Heart left ventricle (tissue), 16 donors: Measurements from ENCODE around the gene PCSK1N. TPM values are rescaled to one million over a fixed set of nuclear protein-coding genes. Genes with fewer than 3 reads are reported as not detected.

Experiments
- ATAC-seq, 4 donors: fragments of 200-7000 bp; cut with Tn5 transposase; one replicate each; pipeline ENCODE4 v1.9.1; 2020 to 2022; ENCODE audit warnings: moderate library complexity in 4 of 4, mild to moderate bottlenecking in 3 of 4, moderate number of reproducible peaks in 1 of 4
- DNase-seq, 5 donors: peaks; one replicate each; pipeline ENCODE4 v3.0.0-alpha.2; 2020
- H3K27ac ChIP-seq, 12 donors: fragments of 200-600 bp; sonication (generic) in 4 of 12; one replicate each; pipeline versions ENCODE4 v1.5.0 to v1.8.0; 2016 to 2022; ENCODE audit warnings: mild to moderate bottlenecking in 2 of 12
- H3K27me3 ChIP-seq, 9 donors: fragments of 200-600 bp; sonication (generic) in 2 of 9; one replicate each; pipeline versions ENCODE4 v1.5.1 to v1.8.0; 2016 to 2022; ENCODE audit warnings: mild to moderate bottlenecking in 3 of 9
- H3K36me3 ChIP-seq, 9 donors: fragments of 200-600 bp; sonication (generic) in 2 of 9; one replicate each; pipeline versions ENCODE4 v1.5.0 to v1.8.0; 2018 to 2022; ENCODE audit warnings: mild to moderate bottlenecking in 2 of 9
- H3K4me1 ChIP-seq, 12 donors: fragments of 200-600 bp; sonication (generic) in 4 of 12; one replicate each; pipeline versions ENCODE4 v1.5.0 to v1.8.0; 2016 to 2022; ENCODE audit warnings: mild to moderate bottlenecking in 3 of 12
- H3K4me3 ChIP-seq, 12 donors: fragments of 200-600 bp; sonication (generic) in 4 of 12; one replicate each; pipeline versions ENCODE4 v1.5.0 to v1.8.0; 2017 to 2022; ENCODE audit warnings: mild to moderate bottlenecking in 9 of 12, moderate library complexity in 4 of 12
- H3K9me3 ChIP-seq, 12 donors: fragments of 200-600 bp; sonication (generic) in 4 of 12; one replicate each; pipeline versions ENCODE4 v1.5.0 to v1.8.0; 2016 to 2022; ENCODE audit warnings: mild to moderate bottlenecking in 1 of 12
- CTCF ChIP-seq, 12 donors: fragments of 200-600 bp; sonication (generic) in 4 of 12; IDR thresholded peaks; one replicate each; pipeline versions ENCODE4 v1.5.0 to v1.8.0; 2018 to 2022; ENCODE audit warnings: antibody characterized with exemption in 12 of 12, mild to moderate bottlenecking in 5 of 12
- POLR2A ChIP-seq, 2 donors: fragments of 450-650 bp; IDR thresholded peaks; one replicate each; pipeline ENCODE4 v1.6.1; 2017; ENCODE audit warnings: antibody characterized with exemption in 2 of 2, mild to moderate bottlenecking in 2 of 2, moderate library complexity in 2 of 2
- WGBS, 4 donors: extraction: QIAGEN DNeasy Blood & Tissue Kit in 2 of 4; methylation state at CpG; one replicate each; pipeline versions ENCODE4 v1.1.5 to v1.1.7; 2013 to 2018; 5-methylcytosine and 5-hydroxymethylcytosine counted together
- intact Hi-C, 10 donors: fragments of 100-400 bp; cut with DNase I; formaldehyde crosslinking; loops; one replicate each; pipeline versions ENCODE4 v1.11.1 to v1.14.2; 2022
- polyA plus RNA-seq, 2 donors: library from polyadenylated mRNA; stranded (reverse); fragments of 200-250 nt; gene quantifications; one replicate each; pipeline ENCODE4 v1.2.3, GENCODE V29; 2013
- total RNA-seq, 9 donors: library from RNA; depleted of rRNA in 2 of 9; stranded (reverse); fragments of >200 nt in 2 of 9; fragmentation: NEBNext Ultra II Directional in 3 of 9; extraction: Animal tissue kit (Norgen Biotek cat#: 25700) in 3 of 9; gene quantifications; one replicate each; pipeline versions ENCODE4 v1.1.0 to v1.2.4, GENCODE V29; 2016 to 2023
- donor health status: ischemic (EF 13 %, LVEDD 7.1; RV severe dilation, severe dysfunction).
- donor health status: healthy with polysubstance abuse.
- donor health status: DM: no; HTN: yes; CAD: no.
- donor health status: DM: no; HTN: no; CAD: no.
- donor health status: ischemic (EF 25% LVEDD 6.9; RV normal size, moderate dysfunction).
- donor health status: ischemic (EF 25% LVEDD 5.7; RV mildly dilated, moderate dysfunction).
- donor health status: healthy.
- donor health status: DM: yes; HTN: yes; CAD: no.
- donor health status: ischemic (EF 35%, LVEDD 5.7; RV mildly dilated, moderate dysfunction).
- donor health status: nonischemic (EF 11% LVEDD 7.7; RV severe dilation, severe dysfunction).
- donor health status: DM: yes; HTN: yes; CAD: no.
- donor health status: PGD.
- donor health status: ischemic (EF 29% LVEDD 5.4; RV normal size, mild dysfunction).
- donor health status: nonischemic (EF 23%, LVEDD 6.1; RV moderate dilation, normal function).

Gene PCSK1N
- total and polyA plus RNA-seq, 11 donors, result 0.67 to 3.9 (median 1.1) TPM; not detected in 8

DNA sequence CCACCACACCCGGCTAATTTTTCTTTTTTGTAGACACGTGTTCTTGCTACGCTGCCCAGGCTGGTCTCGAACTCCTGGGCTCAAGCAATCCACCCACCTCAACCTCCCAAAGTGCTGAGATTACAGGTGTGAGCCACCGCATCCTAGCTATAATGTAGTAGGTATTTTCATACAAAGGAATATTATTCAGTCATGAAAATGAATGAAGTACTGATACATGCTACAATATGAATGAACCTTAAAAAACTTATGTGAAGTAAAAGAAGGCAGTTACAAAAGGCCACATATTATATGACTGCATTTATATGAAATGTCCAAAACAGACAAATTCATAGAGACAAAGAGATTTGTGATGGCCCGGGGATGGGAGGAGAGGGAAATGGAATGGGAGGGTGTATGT lies 53.7 kb downstream of the PCSK1N start:
- Histone ChIP-seq H3K27me3 (peaks cover 0 to 44% (median 0%) of the 10 kb centered on the region in 9 donors), H3K9me3 (no peaks in the 10 kb centered on the region), H3K4me1 (no peaks in the 10 kb centered on the region), H3K4me3 (no peak overlapping the region), H3K27ac (no peak overlapping the region), H3K36me3 (no peaks in the 10 kb centered on the region)
- ATAC-seq (no peak), DNase-seq (no peak)
- no peak for TF ChIP-seq POLR2A (IDR thresholded peaks at IDR 0.05)
- TF ChIP-seq CTCF (IDR thresholded peaks at IDR 0.05), result no peak
- intact Hi-C loops, result no loop called here
- WGBS, 4 donors, result 79 to 94% (median 86%) methylated on average over 6 of the region's 6 CpGs

Other genes with a start within 250 kb of the PCSK1N start
- gene WDR13, start 238.1 kb downstream of the PCSK1N start, total RNA-seq, result 100 to 1,000 TPM; 123 to 235 (median 150) TPM
- gene WDR13, start 238.1 kb downstream of the PCSK1N start, polyA plus RNA-seq, result 100 to 1,000 TPM; 209 to 281 TPM
- 10 to 100 TPM in 1 of 9 donors, 1 to 10 TPM in 8; 1.1 to 26.8 (median 3.0) TPM for gene WAS, start 151.8 kb downstream of the PCSK1N start, total RNA-seq
- 1 to 10 TPM; 1.5 to 1.8 TPM for gene WAS, start 151.8 kb downstream of the PCSK1N start, polyA plus RNA-seq
- 1 to 10 TPM; 2.4 to 6.7 (median 3.6) TPM for gene SUV39H1, start 138.9 kb downstream of the PCSK1N start, total RNA-seq
- 1 to 10 TPM; 1.9 to 4.7 TPM for gene SUV39H1, start 138.9 kb downstream of the PCSK1N start, polyA plus RNA-seq
- gene GLOD5, start 73.9 kb downstream of the PCSK1N start, total RNA-seq, result not detected
- not detected for gene GLOD5, start 73.9 kb downstream of the PCSK1N start, polyA plus RNA-seq
- under 1 TPM in 1 of 9 donors, not detected in 8; 0.16 TPM for gene GATA1, start 49.0 kb downstream of the PCSK1N start, total RNA-seq
- not detected for gene GATA1, start 49.0 kb downstream of the PCSK1N start, polyA plus RNA-seq
- gene HDAC6, start 33.5 kb downstream of the PCSK1N start, total RNA-seq, result 10 to 100 TPM; 27.7 to 48.6 (median 36.9) TPM
- gene HDAC6, start 33.5 kb downstream of the PCSK1N start, polyA plus RNA-seq, result 10 to 100 TPM; 30.3 to 44.4 TPM
- not detected for gene ERAS, start 9.1 kb downstream of the PCSK1N start, total RNA-seq
- not detected for gene ERAS, start 9.1 kb downstream of the PCSK1N start, polyA plus RNA-seq
- gene TIMM17B, start 62.2 kb upstream of the PCSK1N start, total RNA-seq, result 10 to 100 TPM; 57.1 to 86.9 (median 71.0) TPM
- 10 to 100 TPM; 74.0 to 91.0 TPM for gene TIMM17B, start 62.2 kb upstream of the PCSK1N start, polyA plus RNA-seq
- gene PQBP1, start 62.3 kb upstream of the PCSK1N start, total RNA-seq, result 10 to 100 TPM; 45.3 to 67.0 (median 52.9) TPM
- 10 to 100 TPM; 88.0 to 99.0 TPM for gene PQBP1, start 62.3 kb upstream of the PCSK1N start, polyA plus RNA-seq
- gene SLC35A2, start 76.0 kb upstream of the PCSK1N start, total RNA-seq, result 10 to 100 TPM; 10.5 to 23.3 (median 14.4) TPM
- 10 to 100 TPM in 1 of 2 donors, 1 to 10 TPM in 1; 6.1 to 28.5 TPM for gene SLC35A2, start 76.0 kb upstream of the PCSK1N start, polyA plus RNA-seq
- gene PIM2, start 83.4 kb upstream of the PCSK1N start, total RNA-seq, result 10 to 100 TPM in 2 of 9 donors, 1 to 10 TPM in 7; 2.3 to 13.3 (median 3.5) TPM
- gene PIM2, start 83.4 kb upstream of the PCSK1N start, polyA plus RNA-seq, result 1 to 10 TPM; 2.0 to 5.4 TPM
- gene OTUD5, start 122.0 kb upstream of the PCSK1N start, total RNA-seq, result 10 to 100 TPM; 17.6 to 31.1 (median 24.6) TPM
- 10 to 100 TPM; 17.2 to 32.7 TPM for gene OTUD5, start 122.0 kb upstream of the PCSK1N start, polyA plus RNA-seq
- gene KCND1, start 136.2 kb upstream of the PCSK1N start, total RNA-seq, result 1 to 10 TPM in 3 of 9 donors, under 1 TPM in 6; 0.09 to 1.5 (median 0.50) TPM
- under 1 TPM; 0.19 to 0.29 TPM for gene KCND1, start 136.2 kb upstream of the PCSK1N start, polyA plus RNA-seq
- gene GRIPAP1, start 166.7 kb upstream of the PCSK1N start, total RNA-seq, result 10 to 100 TPM; 11.4 to 41.6 (median 18.9) TPM
- 10 to 100 TPM; 20.2 to 20.4 TPM for gene GRIPAP1, start 166.7 kb upstream of the PCSK1N start, polyA plus RNA-seq
- 10 to 100 TPM; 14.9 to 61.2 (median 23.6) TPM for gene TFE3, start 207.7 kb upstream of the PCSK1N start, total RNA-seq
- 10 to 100 TPM; 12.1 to 57.8 TPM for gene TFE3, start 207.7 kb upstream of the PCSK1N start, polyA plus RNA-seq
- gene CCDC120, start 223.4 kb upstream of the PCSK1N start, total RNA-seq, result 1 to 10 TPM in 6 of 9 donors, under 1 TPM in 3; 0.48 to 3.3 (median 1.1) TPM
- gene CCDC120, start 223.4 kb upstream of the PCSK1N start, polyA plus RNA-seq, result under 1 TPM; 0.95 to 0.97 TPM
- gene PRAF2, start 238.4 kb upstream of the PCSK1N start, total RNA-seq, result 10 to 100 TPM in 5 of 9 donors, 1 to 10 TPM in 4; 8.0 to 24.0 (median 10.9) TPM
- 10 to 100 TPM; 18.7 to 20.7 TPM for gene PRAF2, start 238.4 kb upstream of the PCSK1N start, polyA plus RNA-seq
- 10 to 100 TPM; 49.2 to 98.5 (median 68.5) TPM for gene WDR45, start 244.3 kb upstream of the PCSK1N start, total RNA-seq
- gene WDR45, start 244.3 kb upstream of the PCSK1N start, polyA plus RNA-seq, result 10 to 100 TPM; 65.1 to 89.9 TPM